Spleen (tissue), 7 donors: Measurements from ENCODE around the gene ADAMTS14.

ENCODE experiments used
- POLR2A ChIP-seq, 3 donors: fragments of 450-650 bp; IDR thresholded peaks; one replicate each; pipeline ENCODE4 v1.5.1; 2017; ENCODE audit warnings: antibody characterized with exemption in 3 of 3, mild to moderate bottlenecking in 1 of 3
- POLR2AphosphoS5 ChIP-seq, 3 donors: sonication (generic); formaldehyde crosslinking; IDR thresholded peaks; one replicate each; pipeline ENCODE4 v1.5.1; 2017; ENCODE audit warnings: antibody characterized with exemption in 3 of 3
- TF ChIP-seq, protein P1 (sequence below), 11 experiments: fragments of 200-600 bp in 7 of 11; fragments of 450-650 bp in 4 of 11; sonication (generic) in 4 of 11; IDR thresholded peaks in 8 of 11; conservative IDR thresholded peaks in 3 of 11; 1 replicate in 7 of 11; 2 replicates in 4 of 11; pipeline versions ENCODE4 v1.4.0 to v1.8.0; 2016 to 2021; ENCODE audit warnings: antibody characterized with exemption in 11 of 11, inconsistent platforms in 4 of 11, mild to moderate bottlenecking in 1 of 11
- donor health status: DM: no; HTN: no; CAD: no; lungs with moderate emphysema.
- donor health status: DM: no; HTN: no; CAD: no.
- donor health status: DM: no; HTN: no; CAD: no.

DNA sequence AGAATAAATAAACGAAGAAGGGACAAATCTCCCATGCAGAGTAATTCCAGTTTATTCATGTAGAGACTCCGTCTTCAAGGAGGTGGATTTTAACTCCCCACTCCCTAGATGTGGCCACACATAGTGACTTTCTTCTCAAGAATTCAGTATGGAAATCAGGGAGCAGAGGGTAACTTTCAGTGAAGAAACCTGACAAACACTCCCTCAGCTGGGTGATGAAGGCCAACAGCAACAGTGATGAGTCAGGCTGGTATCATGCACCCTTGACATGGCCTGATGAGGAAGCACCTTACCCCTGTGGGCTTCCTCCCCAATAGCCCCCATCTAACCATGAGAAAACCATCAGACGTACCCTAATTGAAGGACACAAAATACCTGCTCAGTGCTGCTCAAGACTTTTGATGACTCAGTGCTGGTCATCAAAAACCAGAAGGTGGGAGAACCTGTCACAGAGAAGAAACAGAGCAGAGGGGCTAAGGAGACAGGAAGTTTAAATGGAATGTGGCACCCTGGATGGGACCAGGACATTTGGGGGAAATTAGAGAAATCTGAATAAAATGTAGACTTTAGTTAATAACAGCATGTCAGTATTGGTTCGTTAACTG, 50.6 kb downstream of the ADAMTS14 start:
- TF ChIP-seq, protein P1, sequence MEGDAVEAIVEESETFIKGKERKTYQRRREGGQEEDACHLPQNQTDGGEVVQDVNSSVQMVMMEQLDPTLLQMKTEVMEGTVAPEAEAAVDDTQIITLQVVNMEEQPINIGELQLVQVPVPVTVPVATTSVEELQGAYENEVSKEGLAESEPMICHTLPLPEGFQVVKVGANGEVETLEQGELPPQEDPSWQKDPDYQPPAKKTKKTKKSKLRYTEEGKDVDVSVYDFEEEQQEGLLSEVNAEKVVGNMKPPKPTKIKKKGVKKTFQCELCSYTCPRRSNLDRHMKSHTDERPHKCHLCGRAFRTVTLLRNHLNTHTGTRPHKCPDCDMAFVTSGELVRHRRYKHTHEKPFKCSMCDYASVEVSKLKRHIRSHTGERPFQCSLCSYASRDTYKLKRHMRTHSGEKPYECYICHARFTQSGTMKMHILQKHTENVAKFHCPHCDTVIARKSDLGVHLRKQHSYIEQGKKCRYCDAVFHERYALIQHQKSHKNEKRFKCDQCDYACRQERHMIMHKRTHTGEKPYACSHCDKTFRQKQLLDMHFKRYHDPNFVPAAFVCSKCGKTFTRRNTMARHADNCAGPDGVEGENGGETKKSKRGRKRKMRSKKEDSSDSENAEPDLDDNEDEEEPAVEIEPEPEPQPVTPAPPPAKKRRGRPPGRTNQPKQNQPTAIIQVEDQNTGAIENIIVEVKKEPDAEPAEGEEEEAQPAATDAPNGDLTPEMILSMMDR (IDR thresholded peaks at IDR 0.05 in 8 of 11, conservative IDR thresholded peaks at IDR 0.05 in 3 of 11), result no peak
- no peak for TF ChIP-seq POLR2A (IDR thresholded peaks at IDR 0.05)
- TF ChIP-seq POLR2AphosphoS5 (IDR thresholded peaks at IDR 0.05), result no peak
